HL-60 (cell line): ENCODE measurements around the gene CREB5.

ENCODE experiments used
- DNase-seq, 2 experiments: peaks; one replicate each; pipeline ENCODE4 v3.0.0-alpha.2; 2010 to 2020; ENCODE audit warnings: low read depth in 1 of 2, low spot score in 1 of 2
- H3K27ac ChIP-seq: fragments of 250-450 bp; sonication (Bioruptor Pico); replicated peaks from 2 replicates; pipeline ENCODE4 v1.5.1; 2020; ENCODE audit warnings: mild to moderate bottlenecking, moderate library complexity
- H3K27me3 ChIP-seq: fragments of 250-450 bp; sonication (Bioruptor Pico); 2 replicates; pipeline ENCODE4 v1.5.1; 2021; ENCODE audit warnings: mild to moderate bottlenecking, moderate library complexity; ENCODE audit not compliant: insufficient read depth, poor library complexity, severe bottlenecking
- H3K4me3 ChIP-seq: replicated peaks from 2 replicates; pipeline ENCODE4 v1.5.1; 2011; ENCODE audit warnings: mild to moderate bottlenecking, control low read depth, low read length; ENCODE audit not compliant: insufficient read depth
- CTCF ChIP-seq: IDR thresholded peaks from one replicate; pipeline ENCODE4 v1.5.1; 2011; ENCODE audit warnings: low read length, control low read depth, inconsistent platforms; ENCODE audit not compliant: insufficient read depth
- GABPA ChIP-seq: IDR thresholded peaks from 2 replicates; pipeline ENCODE4 v1.6.1; 2012; ENCODE audit warnings: low read depth
- POLR2AphosphoS5 ChIP-seq: IDR thresholded peaks from 2 replicates; pipeline ENCODE4 v1.6.1; 2012; ENCODE audit warnings: low read depth
- REST ChIP-seq: IDR thresholded peaks from 2 replicates; pipeline ENCODE4 v1.6.1; 2012; ENCODE audit warnings: low read depth; ENCODE audit not compliant: insufficient replicate concordance
- SPI1 ChIP-seq: IDR thresholded peaks from 2 replicates; pipeline ENCODE4 v1.6.1; 2012; ENCODE audit warnings: low read depth, mild to moderate bottlenecking, borderline replicate concordance

Gene CREB5

GRCh38 chr7:28799619-28800018, 387.3 kb downstream of the CREB5 start:
- no peak for TF ChIP-seq POLR2AphosphoS5
- no peak for TF ChIP-seq CTCF
- TF ChIP-seq REST = no peak
- TF ChIP-seq GABPA = no peak
- no peak for TF ChIP-seq SPI1
- H3K27me3 ChIP-seq = no peaks in the 10 kb centered on the region
- no peak overlapping the region for H3K27ac ChIP-seq
- H3K4me3 ChIP-seq = no peak overlapping the region
- no peak for DNase-seq

- H3K27ac ChIP-seq = no peak overlapping the region
- no peak overlapping the region for H3K4me3 ChIP-seq
- no peaks in the 10 kb centered on the region for H3K27me3 ChIP-seq
- no peak for DNase-seq
- TF ChIP-seq GABPA = no peak
- no peak for TF ChIP-seq REST
These were observed 387.8 kb downstream of the CREB5 start for GRCh38 chr7:28800150-28800549.

GRCh38 chr7:28802450-28802849, 390.1 kb downstream of the CREB5 start:
- no peak overlapping the region for H3K4me3 ChIP-seq
- TF ChIP-seq GABPA (no peak), SPI1 (no peak), CTCF (no peak)
- H3K27ac ChIP-seq = no peak overlapping the region
- no peak for DNase-seq
- no peaks in the 10 kb centered on the region for H3K27me3 ChIP-seq

- Histone ChIP-seq H3K27me3 (no peaks in the 10 kb centered on the region), H3K4me3 (no peak overlapping the region), H3K27ac (no peak overlapping the region)
- TF ChIP-seq POLR2AphosphoS5 = no peak
- TF ChIP-seq GABPA = no peak
- no peak for DNase-seq
These were observed 391.8 kb downstream of the CREB5 start for GRCh38 chr7:28804157-28804556.

GRCh38 chr7:28804990-28805389, 392.7 kb downstream of the CREB5 start:
- TF ChIP-seq SPI1 (no peak), REST (no peak)
- H3K27ac ChIP-seq = no peak overlapping the region
- no peak for DNase-seq
- H3K4me3 ChIP-seq = no peak overlapping the region
- no peaks in the 10 kb centered on the region for H3K27me3 ChIP-seq
